SK-N-DZ (cell line): ENCODE data around the gene MIGA2.
A peak's percentile ranks its signal among the peaks of the same experiment; 100 is the strongest.
"Not testable (repeated sequence)": the region's sequence is repeated elsewhere in the genome, so short reads cannot be mapped to it uniquely, and the experiment has no call there.

Source experiments
- DNase-seq: peaks from one replicate; pipeline ENCODE4 v3.0.0-alpha.2; 2015; ENCODE audit warnings: low spot score

Gene MIGA2

DNA sequence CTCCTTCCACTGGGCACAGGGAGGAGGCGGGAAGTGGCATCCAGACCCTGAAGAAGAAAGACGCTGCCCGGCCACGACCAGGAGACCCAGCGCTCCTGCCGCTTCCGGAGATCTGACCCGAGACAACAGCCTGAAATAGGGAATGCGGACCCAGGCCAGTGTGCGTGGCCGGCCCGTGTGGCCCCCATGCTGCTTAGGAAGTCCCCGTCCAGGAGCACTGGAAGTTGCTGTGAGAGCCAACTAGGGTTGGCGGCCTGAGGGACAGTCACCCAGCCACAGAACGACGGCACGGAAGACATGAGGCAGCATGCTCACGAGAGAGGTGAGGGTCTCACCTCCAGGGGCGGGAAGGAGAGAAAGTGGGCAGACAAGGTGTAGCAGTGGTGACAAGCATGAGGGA is 25.3 kb upstream of the MIGA2 start:
- no peak for DNase-seq

DNA sequence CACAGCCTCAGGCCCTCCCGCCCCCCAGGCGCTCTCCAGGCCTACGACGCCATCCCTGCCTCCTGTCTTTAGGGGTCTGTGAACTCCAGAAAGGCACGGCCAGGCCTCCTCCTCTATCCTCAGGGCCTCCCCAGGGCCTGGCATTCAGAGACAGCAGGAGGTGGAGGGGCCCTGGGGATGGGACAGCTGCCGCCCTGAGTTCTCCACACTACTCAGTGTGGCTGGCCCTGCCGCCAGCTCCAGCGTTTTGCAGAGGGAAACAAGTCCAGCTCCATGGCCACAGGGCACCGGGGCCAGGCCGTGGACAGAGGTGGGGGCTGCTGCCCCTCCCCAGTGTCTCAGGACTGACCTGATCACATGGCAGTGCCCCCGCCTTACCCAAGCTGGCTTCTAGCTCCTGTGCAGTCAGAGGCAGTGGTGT is 24.7 kb upstream of the MIGA2 start:
- peak; percentile 72 for DNase-seq

DNA sequence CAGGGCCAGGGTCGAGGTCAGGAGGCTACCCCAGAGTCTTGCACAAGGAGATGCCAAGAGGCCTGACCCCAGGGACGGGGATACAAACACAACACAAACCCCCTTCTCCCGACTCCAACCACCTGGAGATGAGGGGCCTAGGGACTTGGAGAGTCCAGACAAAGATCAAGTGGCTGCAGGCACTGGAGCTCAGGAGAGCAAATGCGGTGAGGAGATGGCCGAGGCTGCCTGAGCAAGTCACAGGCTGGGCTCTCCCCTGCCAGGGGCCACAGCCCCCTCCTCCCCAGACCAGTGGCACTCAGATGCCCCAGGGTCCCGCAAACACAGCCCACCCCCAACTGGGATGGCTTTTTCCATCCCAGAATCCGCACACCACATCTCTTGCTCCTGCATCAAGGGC is 24.1 kb upstream of the MIGA2 start:
- peak; percentile 66 for DNase-seq

DNA sequence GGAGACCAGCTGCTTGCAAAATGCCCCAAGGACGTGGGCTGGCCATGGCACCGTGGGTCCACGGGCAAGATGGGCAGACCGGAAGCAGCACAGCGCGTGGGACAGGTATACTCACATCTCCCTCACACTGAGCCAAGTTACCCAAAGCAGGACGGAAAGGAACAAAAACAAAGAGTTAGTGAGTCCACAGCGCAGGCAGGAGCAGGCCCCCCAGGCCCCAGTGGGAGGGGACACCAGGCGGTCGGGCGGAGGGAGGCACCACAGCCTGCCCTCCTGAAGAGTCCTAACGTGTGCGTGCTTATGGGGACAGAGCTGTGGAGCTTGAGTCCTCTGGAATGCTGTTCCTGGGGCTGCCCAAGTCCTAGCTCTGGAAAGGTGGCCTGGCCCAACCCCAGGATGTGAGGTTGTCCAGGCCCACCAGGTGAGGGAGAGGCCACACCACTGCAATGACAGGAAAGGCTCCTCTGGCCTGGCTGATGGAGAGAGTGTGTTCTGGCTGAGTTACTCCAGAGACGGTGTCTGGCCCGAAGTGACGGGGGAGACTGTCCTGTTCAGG is 23.5 kb upstream of the MIGA2 start:
- DNase-seq = peak; percentile 13

DNA sequence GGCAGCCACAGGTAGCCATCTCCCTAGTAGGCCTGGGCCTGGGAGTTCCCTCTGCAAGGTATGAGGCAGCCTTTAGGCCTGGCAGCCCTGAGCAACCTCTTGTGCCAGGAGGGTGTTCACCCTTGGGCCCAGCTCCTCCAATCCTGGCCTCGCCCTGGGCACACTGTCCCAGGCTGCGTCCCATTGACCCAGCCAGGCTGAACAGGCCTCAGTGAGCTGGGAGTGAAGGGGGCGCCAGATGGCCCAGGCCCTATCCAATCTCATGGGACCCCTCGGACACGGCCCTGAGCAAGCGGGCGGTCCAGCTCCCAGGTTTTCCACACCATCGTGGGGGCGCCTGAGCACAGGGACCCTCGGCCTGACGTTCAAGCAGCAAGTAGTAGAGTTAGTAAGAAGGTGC is 22.8 kb upstream of the MIGA2 start:
- no peak for DNase-seq

DNA sequence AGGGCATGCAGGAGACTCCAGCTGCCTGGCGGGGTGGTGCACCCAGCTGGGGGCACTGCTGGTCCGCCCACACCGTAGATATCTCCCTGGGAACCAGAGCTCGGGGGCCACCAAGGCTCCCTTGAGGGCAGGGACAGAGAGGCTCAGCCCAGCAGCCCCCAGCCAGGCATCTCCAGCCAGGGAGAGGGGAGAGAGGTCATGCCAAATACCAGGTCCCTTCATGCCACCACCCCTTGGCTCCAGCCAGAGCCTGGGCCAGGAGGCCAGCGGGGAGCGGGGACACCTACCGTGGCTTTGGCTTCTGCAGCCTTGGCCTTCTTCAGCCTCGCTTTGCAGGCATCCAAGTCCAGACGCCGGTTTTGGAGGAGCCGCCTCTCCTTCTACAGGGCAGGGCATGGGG is 22.3 kb upstream of the MIGA2 start:
- DNase-seq = no peak

DNA sequence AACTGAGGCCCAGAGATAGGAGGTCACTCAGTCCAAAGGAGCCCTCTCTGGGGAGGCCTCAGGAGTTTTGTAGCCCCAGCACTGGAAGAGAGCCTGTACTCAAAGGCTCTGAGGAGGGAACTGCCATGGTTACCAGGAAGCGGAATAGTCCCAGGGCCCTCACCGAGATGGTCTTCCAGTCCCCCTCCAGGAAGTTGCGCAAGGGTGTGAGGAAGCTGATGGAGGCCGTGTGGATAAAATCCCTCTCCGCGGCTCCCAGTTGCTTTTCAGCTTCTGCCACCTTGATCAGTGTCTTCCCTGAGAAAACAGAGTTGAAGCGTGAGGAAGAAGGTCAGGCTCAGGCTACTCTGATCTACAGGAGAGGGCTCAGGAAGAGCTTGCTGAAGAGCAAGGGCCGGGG is 21.8 kb upstream of the MIGA2 start:
- no peak for DNase-seq

DNA sequence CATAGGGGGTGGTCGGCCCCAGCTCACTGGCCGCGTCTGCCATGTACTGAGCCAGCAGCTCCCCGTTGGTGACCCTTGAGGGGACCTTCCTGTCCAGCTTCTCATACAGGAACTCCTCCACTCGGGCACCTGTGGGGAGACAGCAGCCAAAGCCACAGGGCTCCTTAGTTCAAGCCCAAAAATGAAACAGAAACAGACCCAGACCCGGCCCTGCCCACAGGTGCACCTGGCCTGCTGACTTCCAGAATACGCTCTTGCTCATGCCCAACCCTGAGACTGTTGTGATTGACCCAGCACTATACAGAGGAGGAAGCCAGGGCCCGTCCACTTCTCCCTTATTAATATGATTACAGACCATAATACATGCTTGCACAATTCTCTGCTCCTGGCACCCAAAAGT is 15.3 kb upstream of the MIGA2 start:
- DNase-seq = no peak

DNA sequence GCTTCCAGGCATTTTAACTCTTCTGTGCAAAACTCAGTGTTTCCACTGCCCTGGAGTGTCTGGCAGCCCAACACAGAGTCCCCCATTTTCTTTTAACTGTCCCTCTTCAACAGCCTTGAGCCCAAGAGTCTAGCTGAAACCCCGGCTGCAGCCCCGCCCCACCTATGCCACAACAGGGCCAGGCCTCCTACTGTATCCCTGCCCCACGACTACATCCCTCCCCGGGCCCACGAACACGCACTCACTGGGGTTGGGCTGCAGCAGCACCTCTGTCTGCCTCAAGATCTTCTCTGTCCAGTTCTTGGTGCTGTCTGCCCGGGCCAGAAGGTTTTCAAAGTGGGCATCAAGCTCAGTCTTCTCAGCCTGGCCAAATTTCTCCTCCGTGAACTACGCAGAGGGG is 14.4 kb upstream of the MIGA2 start:
- DNase-seq = no peak

DNA sequence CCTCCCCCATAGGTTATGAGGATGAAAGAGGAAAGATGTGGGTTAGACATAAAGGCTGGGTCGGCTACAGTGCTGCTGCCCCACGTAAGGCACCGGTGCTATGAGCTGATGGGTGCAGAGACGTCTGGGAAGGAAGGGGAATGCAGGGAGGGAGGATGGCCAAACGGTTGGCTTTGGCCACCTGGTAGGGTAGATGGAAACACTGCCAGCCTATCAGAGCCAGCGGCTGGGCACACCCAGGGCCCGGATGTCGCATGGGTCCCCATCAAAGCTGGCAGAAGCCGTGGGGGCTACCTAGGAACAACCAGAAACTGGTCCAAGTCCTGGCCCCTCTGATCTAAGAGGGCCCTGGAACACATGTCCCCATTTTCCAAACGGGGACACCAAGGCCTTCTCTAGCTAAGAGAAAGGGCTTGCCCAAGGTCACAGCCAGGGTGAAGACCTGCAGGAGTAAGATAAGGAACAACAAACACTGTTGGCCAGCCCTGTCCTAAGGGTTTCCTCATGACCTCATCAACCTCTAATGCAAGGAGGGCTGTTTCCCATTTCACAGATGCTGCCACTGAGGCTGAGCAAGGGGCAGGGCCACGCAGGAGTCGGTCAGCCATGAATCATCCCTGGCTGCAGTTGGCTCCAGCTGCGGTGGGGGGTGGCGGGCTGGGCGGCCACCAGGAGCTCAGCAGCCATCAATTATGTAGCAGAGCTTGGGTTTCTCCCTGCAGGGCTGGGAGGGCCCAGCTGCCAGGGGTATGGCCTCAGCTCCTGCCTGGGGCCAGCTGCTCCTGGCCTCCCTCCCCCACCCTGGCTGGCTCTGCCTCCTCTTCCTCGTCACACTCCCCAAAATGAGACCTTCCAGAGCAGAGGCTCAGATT is 13.2 kb upstream of the MIGA2 start:
- peak; percentile 83 for DNase-seq

DNA sequence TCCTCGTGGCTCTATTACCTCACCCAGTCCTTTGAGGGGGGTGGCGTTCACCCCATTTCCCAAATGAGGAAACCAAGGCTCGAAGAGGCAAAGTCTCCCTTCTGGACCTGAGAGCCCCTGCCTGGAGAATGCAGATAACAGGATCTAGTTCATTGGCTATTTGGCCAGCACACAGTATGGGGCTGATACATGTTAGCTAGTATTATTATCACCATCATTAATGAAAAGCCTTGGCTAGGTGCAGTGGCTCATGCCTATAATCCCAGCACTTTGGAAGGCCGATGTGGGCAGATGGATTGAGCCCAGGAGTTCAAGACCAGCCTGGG is 12.6 kb upstream of the MIGA2 start:
- DNase-seq = no peak

DNA sequence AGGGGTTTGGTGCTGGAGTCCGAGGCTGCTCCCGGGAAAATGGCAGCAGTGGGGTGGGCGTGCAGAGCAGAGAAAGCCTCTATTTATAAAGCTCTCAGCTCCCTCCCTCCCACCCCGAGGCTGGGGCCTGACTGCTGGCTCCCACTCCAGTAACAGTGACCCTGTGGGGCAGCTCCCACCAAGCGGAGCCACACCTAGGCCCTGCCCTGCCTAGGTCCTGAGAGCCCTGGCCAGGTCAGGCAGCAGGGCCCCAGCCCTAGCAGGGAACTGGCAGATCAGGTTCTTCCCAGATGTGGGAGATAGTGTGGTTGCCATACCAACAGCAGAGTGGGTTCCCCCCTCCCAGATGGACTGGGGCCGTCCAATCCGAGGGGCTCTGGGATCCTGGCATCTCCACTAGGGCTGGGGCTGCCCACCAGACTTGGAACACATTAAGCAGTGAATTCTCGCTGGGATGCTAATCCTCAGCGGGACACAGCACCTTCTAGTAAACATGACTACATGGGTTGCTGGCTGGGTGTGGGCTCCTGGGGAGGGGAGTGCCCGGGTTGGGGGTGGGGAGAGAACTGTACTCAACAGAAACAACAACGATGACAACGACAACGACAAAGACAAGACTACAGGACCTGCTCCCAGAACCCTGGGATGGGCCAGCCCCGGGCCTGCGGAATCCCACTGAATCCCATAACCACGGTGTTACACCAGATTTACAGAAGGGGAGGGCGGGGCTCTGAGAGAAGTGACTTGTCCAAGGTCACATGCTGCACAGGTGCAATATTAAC is 9.8 kb upstream of the MIGA2 start:
- peak; percentile 92 for DNase-seq

DNA sequence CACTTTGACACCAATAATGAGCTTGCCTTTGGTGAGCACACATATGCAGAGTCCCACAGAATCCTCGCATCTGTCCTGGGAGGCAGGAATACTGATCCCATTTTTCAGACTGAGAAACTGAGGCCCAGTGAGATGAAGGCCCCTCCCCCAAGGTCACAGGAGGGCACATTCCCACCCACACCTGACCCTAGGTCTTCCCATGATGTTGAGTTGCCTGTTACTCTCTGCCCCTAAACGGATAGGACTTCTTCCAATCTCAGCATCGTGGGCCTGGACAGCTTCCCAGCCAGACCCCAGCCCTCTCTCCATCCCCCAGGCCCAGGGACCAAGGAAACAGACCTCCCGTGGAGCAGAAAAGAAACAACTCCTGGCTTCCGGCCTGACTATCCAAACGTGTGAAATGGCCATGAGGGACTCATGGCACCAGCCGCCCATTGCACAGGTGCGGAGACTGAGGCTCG is 9.2 kb upstream of the MIGA2 start:
- DNase-seq = no peak

DNA sequence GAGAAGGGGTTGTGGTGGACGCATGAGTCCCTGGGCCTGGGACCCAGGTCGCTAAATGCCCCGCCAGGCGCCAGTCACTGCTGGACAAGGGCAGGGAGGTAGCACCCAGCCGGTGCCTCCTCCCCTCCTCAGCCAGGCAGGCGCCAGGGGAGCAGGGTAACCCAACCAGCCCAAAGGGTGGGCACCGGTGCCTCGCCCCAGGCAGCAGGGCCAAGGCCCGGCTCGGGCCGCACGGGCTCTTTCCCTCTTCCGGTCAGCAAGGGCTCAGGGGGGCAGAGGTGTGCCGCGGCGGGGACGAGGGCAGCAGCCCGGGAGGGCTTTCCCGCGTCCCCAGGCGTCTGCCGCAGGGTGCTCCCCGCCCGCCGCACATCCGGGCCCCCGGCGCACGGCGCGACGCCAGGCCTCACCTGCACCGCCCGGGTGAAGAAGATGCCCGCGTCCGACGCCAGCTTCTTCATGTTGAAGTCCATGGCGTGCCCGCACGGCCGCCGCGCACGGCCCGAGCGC is 8.7 kb upstream of the MIGA2 start:
- DNase-seq = peak; percentile 60

DNA sequence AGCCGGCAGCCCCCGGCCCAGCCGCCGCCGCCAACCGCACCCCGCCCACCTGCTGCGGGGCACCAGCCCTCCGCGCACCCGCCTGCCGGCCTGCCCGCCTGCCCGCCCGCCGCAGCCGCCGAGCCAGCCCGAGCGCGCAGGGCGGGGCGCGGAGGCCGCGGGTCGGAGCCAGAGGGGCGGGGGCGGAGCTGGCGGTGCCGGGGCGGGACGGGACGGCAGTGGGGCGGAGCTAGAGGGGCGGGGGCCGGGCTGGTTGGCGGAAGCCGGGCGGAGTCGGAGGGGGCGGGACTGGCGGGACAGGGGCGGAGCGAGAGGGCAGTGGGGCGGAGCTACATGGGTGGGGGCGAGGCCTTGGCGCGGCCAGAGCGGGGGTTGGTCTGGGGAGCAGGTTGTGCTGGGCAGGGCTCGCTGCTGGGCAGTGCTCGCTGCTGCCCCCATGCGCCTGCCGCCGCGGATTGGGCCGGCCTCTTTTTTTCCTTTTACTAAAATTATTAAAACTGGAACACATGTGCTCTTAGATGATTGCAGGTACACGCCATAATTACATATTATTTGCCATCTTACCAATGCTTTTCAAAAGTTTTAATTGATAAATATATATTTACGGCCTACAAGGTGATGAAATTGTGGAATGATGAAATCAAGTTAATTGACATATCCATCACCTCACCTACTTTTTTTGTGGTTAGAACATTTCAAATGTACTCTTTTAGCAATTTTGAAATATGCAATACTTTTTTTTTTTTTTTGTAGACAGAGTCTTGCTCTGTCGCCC is 8.0 kb upstream of the MIGA2 start, which contains the start of gene SH3GLB2:
SH3GLB2 (minus strand) TSS at position 140 of the 775 bp plus-strand sequence. CDS start 177 bp downstream, outside the sequence.
- DNase-seq = peak; percentile 87

DNA sequence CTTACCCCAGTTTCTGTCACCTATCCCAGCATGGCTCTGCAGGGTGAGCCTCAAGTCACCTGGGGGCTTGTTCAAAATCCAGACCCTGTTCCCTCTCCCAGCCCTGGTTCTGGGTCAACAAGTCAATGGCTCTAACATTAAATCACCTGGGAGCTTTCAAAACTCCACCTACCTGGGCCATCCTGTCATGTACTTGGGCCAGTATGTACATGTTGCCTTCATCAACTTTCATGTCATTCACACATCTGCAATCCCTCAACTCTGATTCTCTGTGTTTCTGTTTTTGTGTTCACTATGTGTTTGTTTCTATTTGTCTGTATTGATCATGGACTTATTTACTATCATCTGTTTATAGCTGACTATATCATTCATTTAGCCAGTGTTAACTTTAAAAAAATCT is 6.2 kb upstream of the MIGA2 start:
- DNase-seq = no peak

DNA sequence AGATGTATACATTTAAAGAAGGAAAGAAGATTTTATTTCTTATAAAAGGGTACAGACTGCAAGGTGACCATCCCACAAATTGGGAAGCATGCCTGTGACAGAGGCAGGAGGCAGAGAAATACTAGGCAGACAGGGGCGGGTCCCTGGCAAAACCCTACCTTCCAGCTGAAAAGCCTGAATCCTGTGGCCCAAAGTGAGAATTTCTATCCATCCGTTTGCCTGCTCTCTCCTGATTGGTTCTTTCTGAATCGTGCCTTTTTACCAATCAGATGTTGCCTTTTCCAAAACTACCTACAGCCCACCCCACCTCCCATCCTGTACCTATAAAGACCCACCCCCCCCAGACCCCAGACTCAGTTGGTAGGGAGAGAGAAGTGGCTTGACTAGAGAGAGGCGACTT is 4.9 kb upstream of the MIGA2 start:
- DNase-seq = no peak

DNA sequence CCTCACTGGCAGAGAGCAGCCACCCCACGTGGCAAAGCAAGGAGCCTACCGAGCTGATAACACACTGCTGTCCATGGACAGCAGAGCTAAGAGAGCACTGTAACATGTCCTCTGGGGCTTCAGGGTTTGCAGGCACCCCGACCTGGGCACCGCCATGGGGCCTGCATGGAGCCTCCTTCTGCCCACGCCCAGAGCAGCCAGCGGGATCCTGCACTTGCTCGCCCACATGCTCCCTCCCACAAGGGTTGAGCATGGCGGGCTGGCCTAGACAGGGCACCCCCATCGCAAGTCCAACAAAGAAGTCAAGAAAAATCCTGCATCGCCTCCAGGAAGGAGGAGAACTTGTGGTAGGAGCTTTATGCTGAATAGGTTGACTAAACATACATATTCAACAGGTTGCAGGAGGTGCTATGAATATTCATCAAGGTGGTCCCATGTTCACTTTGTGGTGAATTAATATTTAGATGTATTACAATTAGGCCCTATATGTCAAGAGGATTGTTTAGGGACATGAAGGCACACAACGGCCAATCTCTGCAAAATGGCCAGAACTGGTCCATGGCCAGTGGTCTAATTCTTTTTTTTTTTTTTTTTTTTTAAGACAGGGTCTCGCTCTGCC is 3.8 kb upstream of the MIGA2 start:
- DNase-seq = no peak

DNA sequence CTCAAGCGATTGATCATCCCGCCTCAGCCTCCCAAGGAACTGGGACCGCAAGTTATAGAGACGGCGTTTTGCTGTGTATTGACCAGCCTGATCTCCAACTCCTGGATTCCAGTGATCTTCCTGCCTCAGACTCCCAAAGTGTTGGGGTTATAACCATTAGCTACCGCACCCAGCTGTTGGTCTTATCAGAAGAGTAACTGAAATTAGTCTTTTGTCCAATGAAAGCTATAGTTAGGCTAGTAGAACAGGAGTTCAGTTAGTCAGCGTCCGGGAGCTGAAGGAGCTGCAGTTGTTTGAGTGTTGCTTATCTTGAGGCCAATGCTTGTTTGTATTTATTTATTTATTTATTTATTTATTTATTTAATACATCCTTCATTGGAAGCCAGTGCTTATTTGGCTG is 3.2 kb upstream of the MIGA2 start:
- DNase-seq = no peak

DNA sequence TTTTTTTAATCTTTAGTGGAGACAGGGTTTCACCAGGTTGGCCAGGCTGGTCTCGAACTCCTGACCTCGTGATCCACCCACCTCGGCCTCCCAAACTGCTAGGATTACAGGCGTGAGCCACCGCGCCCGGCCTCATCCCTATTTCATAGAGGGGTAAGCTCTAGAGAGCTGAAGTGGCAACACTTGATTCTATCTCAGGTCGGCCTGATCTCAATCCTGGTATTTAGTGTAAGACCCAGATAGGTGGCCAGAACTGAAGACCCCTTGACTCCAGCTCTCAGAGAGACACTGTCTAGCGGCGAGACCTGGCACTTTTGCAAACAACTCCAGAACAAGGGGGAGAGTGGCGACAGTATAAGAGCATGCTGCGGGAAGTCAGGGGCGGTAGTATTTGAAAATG is 588 bp upstream of the MIGA2 start:
- not testable (repeated sequence) for DNase-seq
